Esophagus squamous epithelium (tissue), 5 donors: Measurements from ENCODE around the gene FAM210B. TPM values are rescaled to one million over a fixed set of nuclear protein-coding genes. Genes with fewer than 3 reads are reported as not detected.

Experiments
- DNase-seq: peaks from one replicate; lab custom pipeline; 2025; lab: John Stamatoyannopoulos, UW
- H3K27ac ChIP-seq, 4 donors: fragments of 200-600 bp; sonication (generic); one replicate each; pipeline ENCODE4 v1.5.1; 2016 to 2019; ENCODE audit warnings: mild to moderate bottlenecking in 1 of 4
- H3K27me3 ChIP-seq, 4 donors: fragments of 200-600 bp; sonication (generic); 1 replicate in 3 of 4; 2 replicates in 1 of 4; pipeline versions ENCODE4 v1.5.1 to v1.6.0; 2017 to 2021; ENCODE audit warnings: antibody characterized with exemption in 1 of 4
- H3K36me3 ChIP-seq, 3 donors: fragments of 200-600 bp; sonication (generic); one replicate each; pipeline ENCODE4 v1.5.1; 2016 to 2019
- H3K4me1 ChIP-seq, 3 donors: fragments of 200-600 bp; sonication (generic); one replicate each; pipeline ENCODE4 v1.5.1; 2017 to 2019
- H3K4me3 ChIP-seq, 4 donors: fragments of 200-600 bp; sonication (generic); 1 replicate in 3 of 4; 2 replicates in 1 of 4; pipeline ENCODE4 v1.5.1; 2016 to 2019; ENCODE audit warnings: mild to moderate bottlenecking in 2 of 4, moderate library complexity in 1 of 4
- H3K9me3 ChIP-seq, 3 donors: fragments of 200-600 bp; sonication (generic); one replicate each; pipeline ENCODE4 v1.5.1; 2016 to 2019
- POLR2A ChIP-seq, 4 donors: fragments of 450-650 bp; IDR thresholded peaks; one replicate each; pipeline ENCODE4 v1.6.1; 2017; ENCODE audit warnings: antibody characterized with exemption in 4 of 4, mild to moderate bottlenecking in 4 of 4, moderate library complexity in 3 of 4
- WGBS, 2 donors: methylation state at CpG; one replicate each; pipeline ENCODE4 v1.1.5; 2018; 5-methylcytosine and 5-hydroxymethylcytosine counted together
- intact Hi-C: fragments of 100-400 bp; cut with DNase I; formaldehyde crosslinking; loops from one replicate; pipeline ENCODE4 v1.15.0; 2022
- total RNA-seq, 4 donors: library from RNA; depleted of rRNA; stranded (reverse); fragments of >200 nt; gene quantifications; one replicate each; pipeline ENCODE4 v1.1.0, GENCODE V29; 2016
- TF ChIP-seq, protein P1 (sequence below), 6 experiments: fragments of 450-650 bp in 4 of 6; fragments of 200-600 bp in 2 of 6; sonication (generic) in 2 of 6; IDR thresholded peaks; one replicate each; pipeline ENCODE4 v1.5.1; 2016 to 2019; ENCODE audit warnings: antibody characterized with exemption in 6 of 6, mild to moderate bottlenecking in 4 of 6, moderate library complexity in 4 of 6
- donor health status: DM: yes; HTN: yes; CAD: no.

Gene FAM210B
- total RNA-seq = 10 to 100 TPM; 14.0 to 46.2 (median 29.1) TPM

GRCh38 chr20:56358600-56359211 is at the start of gene FAM210B:
Gene FAM210B, plus strand, starts transcription at chr20:56358974. Its CDS starts 32 bp downstream, at chr20:56359006.
- 0% methylated on average over 1 to 3 of the region's 63 CpGs for WGBS, 2 donors
- H3K4me3 ChIP-seq = peak within 1 kb of the TSS; percentile 69 to 96 (median 94)
- peak; percentile 55 for DNase-seq

DNA sequence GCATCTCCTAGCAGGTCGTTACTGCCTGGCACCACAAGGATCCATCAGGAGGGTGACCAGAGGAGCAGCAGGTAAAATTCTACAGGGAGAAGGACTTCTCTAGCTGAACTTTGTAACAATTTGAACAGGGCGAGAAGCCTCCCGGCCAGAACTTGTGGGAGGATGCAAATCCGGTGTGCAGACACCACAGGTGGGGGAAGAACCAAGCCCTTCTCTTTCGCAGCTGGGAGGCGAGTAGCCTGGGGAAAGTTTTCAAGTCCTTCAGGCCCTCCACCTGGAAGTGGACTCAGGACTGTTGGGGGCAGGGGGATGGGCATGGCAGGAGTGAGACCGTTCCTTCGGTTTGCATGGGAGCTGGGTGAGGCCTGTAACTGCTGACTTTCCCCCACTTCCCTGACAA is 42.7 kb upstream of the FAM210B start:
- no peak for DNase-seq
- 72 to 85% methylated on average over 7 of the region's 8 CpGs for WGBS, 2 donors
- H3K9me3 ChIP-seq = no peaks in the 10 kb centered on the region
- no peak overlapping the region for H3K27ac ChIP-seq
- no peaks in the 10 kb centered on the region for H3K4me1 ChIP-seq
- intact Hi-C loops = no loop called here
- H3K36me3 ChIP-seq = no peaks in the 10 kb centered on the region
- TF ChIP-seq POLR2A (IDR thresholded peaks at IDR 0.05) = no peak
- TF ChIP-seq, protein P1, sequence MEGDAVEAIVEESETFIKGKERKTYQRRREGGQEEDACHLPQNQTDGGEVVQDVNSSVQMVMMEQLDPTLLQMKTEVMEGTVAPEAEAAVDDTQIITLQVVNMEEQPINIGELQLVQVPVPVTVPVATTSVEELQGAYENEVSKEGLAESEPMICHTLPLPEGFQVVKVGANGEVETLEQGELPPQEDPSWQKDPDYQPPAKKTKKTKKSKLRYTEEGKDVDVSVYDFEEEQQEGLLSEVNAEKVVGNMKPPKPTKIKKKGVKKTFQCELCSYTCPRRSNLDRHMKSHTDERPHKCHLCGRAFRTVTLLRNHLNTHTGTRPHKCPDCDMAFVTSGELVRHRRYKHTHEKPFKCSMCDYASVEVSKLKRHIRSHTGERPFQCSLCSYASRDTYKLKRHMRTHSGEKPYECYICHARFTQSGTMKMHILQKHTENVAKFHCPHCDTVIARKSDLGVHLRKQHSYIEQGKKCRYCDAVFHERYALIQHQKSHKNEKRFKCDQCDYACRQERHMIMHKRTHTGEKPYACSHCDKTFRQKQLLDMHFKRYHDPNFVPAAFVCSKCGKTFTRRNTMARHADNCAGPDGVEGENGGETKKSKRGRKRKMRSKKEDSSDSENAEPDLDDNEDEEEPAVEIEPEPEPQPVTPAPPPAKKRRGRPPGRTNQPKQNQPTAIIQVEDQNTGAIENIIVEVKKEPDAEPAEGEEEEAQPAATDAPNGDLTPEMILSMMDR (IDR thresholded peaks at IDR 0.05) = no peak
- H3K27me3 ChIP-seq = no peaks in the 10 kb centered on the region
- H3K4me3 ChIP-seq = no peak overlapping the region

More at GRCh38 chr20:56358600-56359211, at the start of gene FAM210B:
- peaks cover 0 to 16% (median 0%) of the 10 kb centered on the region in 3 donors for H3K36me3 ChIP-seq
- intact Hi-C loops = no loop called here
- no peaks in the 10 kb centered on the region for H3K27me3 ChIP-seq
- peak in 2 of 4 donors; percentile 70 to 71 for TF ChIP-seq POLR2A (IDR thresholded peaks at IDR 0.05)
- TF ChIP-seq, protein P1 (IDR thresholded peaks at IDR 0.05) = no peak
- peak within 1 kb of the TSS; percentile 76 to 94 (median 88) for H3K27ac ChIP-seq
- peaks cover 12 to 51% (median 16%) of the 10 kb centered on the region in 3 donors for H3K4me1 ChIP-seq
- no peaks in the 10 kb centered on the region for H3K9me3 ChIP-seq

DNA sequence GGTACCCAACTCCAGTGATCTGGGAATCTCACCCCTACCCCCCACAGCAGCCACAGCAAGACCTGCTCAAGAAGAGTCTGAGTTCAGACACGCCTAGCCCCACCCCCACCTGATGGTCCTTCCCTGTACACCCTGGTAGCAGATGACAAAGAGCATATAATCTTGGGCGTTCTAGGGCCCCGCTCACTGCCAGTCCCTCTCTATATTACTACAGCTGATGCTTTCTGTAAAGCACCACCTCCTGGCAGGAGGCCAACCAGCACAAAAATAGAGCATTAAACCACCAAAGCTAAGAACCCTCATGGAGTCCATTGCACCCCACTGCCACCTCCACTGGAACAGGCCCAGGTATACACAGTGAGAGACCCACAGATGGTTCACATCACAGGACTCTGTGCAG is 42.3 kb upstream of the FAM210B start:
- H3K27me3 ChIP-seq = no peaks in the 10 kb centered on the region
- no peaks in the 10 kb centered on the region for H3K9me3 ChIP-seq
- 78% methylated on average over 2 of the region's 3 CpGs; no CpG with 5 or more reads in 1 of the 2 donors for WGBS, 2 donors
- H3K27ac ChIP-seq = no peak overlapping the region
- intact Hi-C loops = no loop called here
- no peaks in the 10 kb centered on the region for H3K4me1 ChIP-seq
- no peak overlapping the region for H3K4me3 ChIP-seq
- DNase-seq = no peak
- H3K36me3 ChIP-seq = no peaks in the 10 kb centered on the region
- TF ChIP-seq POLR2A (IDR thresholded peaks at IDR 0.05) = no peak
- TF ChIP-seq, protein P1 (IDR thresholded peaks at IDR 0.05) = no peak

DNA sequence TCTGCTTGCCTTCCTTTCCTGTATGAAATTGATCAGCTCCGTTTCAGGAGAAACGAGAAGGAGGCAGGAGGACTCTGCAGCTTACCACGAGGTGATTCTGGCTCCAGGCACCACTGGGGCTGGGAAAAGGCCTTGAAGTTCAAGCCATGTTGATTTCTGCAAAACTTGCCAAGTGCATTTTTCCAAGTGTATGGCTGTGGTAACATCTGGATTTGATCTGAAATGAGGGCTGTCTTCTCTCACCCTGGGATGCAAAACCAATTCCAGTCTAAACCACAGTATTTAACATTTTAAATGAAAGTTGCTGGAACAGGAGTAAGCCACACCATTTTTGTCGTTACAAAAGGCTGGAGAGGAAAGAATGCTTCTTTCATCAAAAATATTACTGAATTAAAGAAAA is 36.1 kb upstream of the FAM210B start:
- WGBS, 2 donors = 32 to 35% methylated on average over 4 of the region's 4 CpGs
- no peaks in the 10 kb centered on the region for H3K36me3 ChIP-seq
- H3K4me1 ChIP-seq = no peaks in the 10 kb centered on the region
- no peaks in the 10 kb centered on the region for H3K27me3 ChIP-seq
- TF ChIP-seq POLR2A (IDR thresholded peaks at IDR 0.05) = no peak
- TF ChIP-seq, protein P1 (IDR thresholded peaks at IDR 0.05) = no peak
- no peak overlapping the region for H3K27ac ChIP-seq
- no peaks in the 10 kb centered on the region for H3K9me3 ChIP-seq
- no peak overlapping the region for H3K4me3 ChIP-seq
- DNase-seq = no peak
- intact Hi-C loops = no loop called here

DNA sequence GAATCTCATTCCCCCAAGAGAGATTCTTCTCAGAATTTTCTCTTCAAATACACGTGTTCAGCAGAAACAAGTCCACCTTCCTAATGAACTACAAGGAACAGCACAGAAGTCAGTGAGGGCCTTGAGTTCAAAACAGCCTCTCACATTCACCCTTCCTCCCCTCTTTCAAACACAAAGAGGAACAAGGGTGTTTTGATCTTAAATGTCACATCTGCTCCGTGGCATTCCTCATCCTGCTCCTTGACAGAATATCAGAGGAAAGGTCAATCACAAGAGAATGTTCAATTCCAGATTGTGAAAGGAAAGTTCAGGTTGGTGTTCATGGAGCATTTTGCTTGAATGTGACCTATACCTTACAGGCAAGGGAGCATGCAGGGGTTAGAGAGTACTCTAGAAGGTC is 35.6 kb upstream of the FAM210B start:
- no peak for TF ChIP-seq POLR2A (IDR thresholded peaks at IDR 0.05)
- TF ChIP-seq, protein P1 (IDR thresholded peaks at IDR 0.05) = no peak
- Histone ChIP-seq H3K9me3 (no peaks in the 10 kb centered on the region), H3K4me1 (no peaks in the 10 kb centered on the region), H3K27ac (no peak overlapping the region), H3K27me3 (no peaks in the 10 kb centered on the region), H3K4me3 (no peak overlapping the region), H3K36me3 (no peaks in the 10 kb centered on the region)
- no peak for DNase-seq
- intact Hi-C loops = no loop called here
- WGBS, 2 donors = 33 to 53% methylated on average over 2 of the region's 2 CpGs
